ENCODE measurements around the gene LPCAT3.

- TF ChIP-seq CTCF (IDR thresholded peaks at IDR 0.05) (no peak), ZC3H11A (IDR thresholded peaks at IDR 0.05) (no peak), PBX3 (IDR thresholded peaks at IDR 0.05) (no peak), POLR2AphosphoS2 (conservative IDR thresholded peaks at IDR 0.05; ENCODE audit: low read length) (no peak), ESRRA (IDR thresholded peaks at IDR 0.05; ENCODE audit: borderline replicate concordance, low read length) (no peak), PHF8 (IDR thresholded peaks at IDR 0.05; ENCODE audit: borderline replicate concordance, low read depth) (no peak), ZFP36 (IDR thresholded peaks at IDR 0.05; ENCODE audit: borderline replicate concordance, partially characterized antibody) (no peak), RAD21 (conservative IDR thresholded peaks at IDR 0.05 in 1 of 2, IDR thresholded peaks at IDR 0.05 in 1 of 2) (no peak), EHMT2 (IDR thresholded peaks at IDR 0.05; ENCODE audit: low read depth) (no peak), POLR2A (IDR thresholded peaks at IDR 0.05; ENCODE audit: low read length) (no peak), SMC3 (IDR thresholded peaks at IDR 0.05) (no peak)
Observed at GRCh38 chr12:7054925-7055324, 36.6 kb upstream of the LPCAT3 start.
